ENCODE data around the gene MIPEP. TPM values are rescaled to one million over a fixed set of nuclear protein-coding genes. Genes with fewer than 3 reads are reported as not detected.
A peak's percentile ranks its signal among the peaks of the same experiment; 100 is the strongest.

MIPEP gene
- total RNA-seq, 4 donors from 2014 or later: 5.2 to 20.1 (median 17.8) TPM

- WGBS, 2 donors (ENCODE audit: low coverage in 1 of 2): 93 to 100% methylated on average over 1 of the region's 1 CpG
These were observed 83.4 kb downstream of the MIPEP start for GRCh38 chr13:23805821-23806220.

GRCh38 chr13:23805122-23805521 is 84.1 kb downstream of the MIPEP start:
- Histone ChIP-seq H3K4me1 (no peaks in the 10 kb centered on the region), H3K36me3 (peaks cover 0 to 8% (median 0%) of the 10 kb centered on the region in 4 donors), H3K4me3 (no peak overlapping the region), H3K27me3 (no peaks in the 10 kb centered on the region), H3K9me3 (no peaks in the 10 kb centered on the region), H3K27ac (no peak overlapping the region)
- TF ChIP-seq POLR2A (IDR thresholded peaks at IDR 0.05): no peak
- no peak for TF ChIP-seq POLR2AphosphoS5 (IDR thresholded peaks at IDR 0.05)
- TF ChIP-seq CTCF (IDR thresholded peaks at IDR 0.05): no peak
- no peak for TF ChIP-seq EP300 (IDR thresholded peaks at IDR 0.05; ENCODE audit: low read depth)
- 90 to 98% methylated on average over 5 of the region's 5 CpGs for WGBS, 2 donors (ENCODE audit: low coverage in 1 of 2)
- in situ Hi-C loops (cut with MboI; ENCODE audit: low pct_ligation_motif_present in 1 of 4, low pct_unique_long_range_greater_than_20kb in 1 of 4, low sequenced_read_pairs in 3 of 4): no loop called here
- DNase-seq: no peak
- intact Hi-C loops (cut with DNase I; ENCODE audit: low total_unique reads): no loop called here

More at GRCh38 chr13:23805821-23806220, 83.4 kb downstream of the MIPEP start:
- Histone ChIP-seq H3K4me3 (no peak overlapping the region), H3K9me3 (no peaks in the 10 kb centered on the region), H3K4me1 (no peaks in the 10 kb centered on the region), H3K27ac (no peak overlapping the region), H3K36me3 (peaks cover 0 to 8% (median 0%) of the 10 kb centered on the region in 4 donors), H3K27me3 (no peaks in the 10 kb centered on the region)
- in situ Hi-C loops (cut with MboI; ENCODE audit: low pct_ligation_motif_present in 1 of 4, low pct_unique_long_range_greater_than_20kb in 1 of 4, low sequenced_read_pairs in 3 of 4): no loop called here
- no peak for DNase-seq
- intact Hi-C loops (cut with DNase I; ENCODE audit: low total_unique reads): no loop called here
- TF ChIP-seq EP300 (IDR thresholded peaks at IDR 0.05; ENCODE audit: low read depth) (no peak), POLR2A (IDR thresholded peaks at IDR 0.05) (no peak), POLR2AphosphoS5 (IDR thresholded peaks at IDR 0.05) (no peak)

- Histone ChIP-seq H3K4me3 (no peak overlapping the region), H3K9me3 (no peaks in the 10 kb centered on the region), H3K27me3 (no peaks in the 10 kb centered on the region), H3K27ac (no peak overlapping the region), H3K4me1 (no peaks in the 10 kb centered on the region), H3K36me3 (peaks cover 0 to 8% (median 0%) of the 10 kb centered on the region in 4 donors)
- no peak for TF ChIP-seq POLR2AphosphoS5 (IDR thresholded peaks at IDR 0.05)
- no peak for TF ChIP-seq CTCF (IDR thresholded peaks at IDR 0.05)
- TF ChIP-seq POLR2A (IDR thresholded peaks at IDR 0.05): no peak
- no peak for TF ChIP-seq EP300 (IDR thresholded peaks at IDR 0.05; ENCODE audit: low read depth)
- in situ Hi-C loops (cut with MboI; ENCODE audit: low pct_ligation_motif_present in 1 of 4, low pct_unique_long_range_greater_than_20kb in 1 of 4, low sequenced_read_pairs in 3 of 4) (no loop called here), intact Hi-C loops (cut with DNase I; ENCODE audit: low total_unique reads) (no loop called here)
- no peak for DNase-seq
- WGBS, 2 donors (ENCODE audit: low coverage in 1 of 2): 55 to 65% methylated on average over 1 of the region's 1 CpG
These were observed 85.0 kb downstream of the MIPEP start for GRCh38 chr13:23804166-23804565.

- Histone ChIP-seq H3K27me3 (no peaks in the 10 kb centered on the region), H3K9me3 (no peaks in the 10 kb centered on the region), H3K4me3 (no peak overlapping the region), H3K36me3 (peaks cover 0 to 8% (median 0%) of the 10 kb centered on the region in 4 donors), H3K27ac (no peak overlapping the region), H3K4me1 (no peaks in the 10 kb centered on the region)
- no peak for TF ChIP-seq POLR2AphosphoS5 (IDR thresholded peaks at IDR 0.05)
- no peak for TF ChIP-seq POLR2A (IDR thresholded peaks at IDR 0.05)
- TF ChIP-seq EP300 (IDR thresholded peaks at IDR 0.05; ENCODE audit: low read depth): no peak
- no peak for TF ChIP-seq CTCF (IDR thresholded peaks at IDR 0.05)
- WGBS, 2 donors (ENCODE audit: low coverage in 1 of 2): 86 to 97% methylated on average over 3 to 4 of the region's 4 CpGs
- DNase-seq: no peak
- intact Hi-C loops (cut with DNase I; ENCODE audit: low total_unique reads) (no loop called here), in situ Hi-C loops (cut with MboI; ENCODE audit: low pct_ligation_motif_present in 1 of 4, low pct_unique_long_range_greater_than_20kb in 1 of 4, low sequenced_read_pairs in 3 of 4) (no loop called here)
These were observed 88.1 kb downstream of the MIPEP start for GRCh38 chr13:23801141-23801540.

- WGBS, 2 donors (ENCODE audit: low coverage in 1 of 2): 76 to 83% methylated on average over 1 of the region's 1 CpG
- Histone ChIP-seq H3K27me3 (no peaks in the 10 kb centered on the region), H3K36me3 (peaks cover 0 to 8% (median 0%) of the 10 kb centered on the region in 4 donors), H3K27ac (peak overlapping the region; percentile 13 to 39 (median 20)), H3K4me3 (no peak overlapping the region), H3K9me3 (no peaks in the 10 kb centered on the region), H3K4me1 (peaks cover 0 to 4% (median 1%) of the 10 kb centered on the region in 4 donors)
- TF ChIP-seq POLR2AphosphoS5 (IDR thresholded peaks at IDR 0.05): no peak
- intact Hi-C loops (cut with DNase I; ENCODE audit: low total_unique reads) (no loop called here), in situ Hi-C loops (cut with MboI; ENCODE audit: low pct_ligation_motif_present in 1 of 4, low pct_unique_long_range_greater_than_20kb in 1 of 4, low sequenced_read_pairs in 3 of 4) (no loop called here)
- DNase-seq: no peak
These were observed 89.3 kb downstream of the MIPEP start for GRCh38 chr13:23799945-23800344.

Measured in transverse colon (tissue), 4 donors.